PC-9 (cell line): ENCODE data around the gene ATP1A2.

ENCODE experiments used
- EZH2 ChIP-seq: fragments of 200-600 bp; sonication (generic); IDR thresholded peaks from 2 replicates; pipeline ENCODE4 v1.8.0; 2017; ENCODE audit warnings: antibody characterized with exemption, low read depth
- TF ChIP-seq, protein P1 (sequence below): fragments of 200-600 bp; sonication (generic); conservative IDR thresholded peaks from 2 replicates; pipeline ENCODE4 v1.6.1; 2017; ENCODE audit warnings: mixed run types, antibody characterized with exemption, mild to moderate bottlenecking, moderate library complexity

DNA sequence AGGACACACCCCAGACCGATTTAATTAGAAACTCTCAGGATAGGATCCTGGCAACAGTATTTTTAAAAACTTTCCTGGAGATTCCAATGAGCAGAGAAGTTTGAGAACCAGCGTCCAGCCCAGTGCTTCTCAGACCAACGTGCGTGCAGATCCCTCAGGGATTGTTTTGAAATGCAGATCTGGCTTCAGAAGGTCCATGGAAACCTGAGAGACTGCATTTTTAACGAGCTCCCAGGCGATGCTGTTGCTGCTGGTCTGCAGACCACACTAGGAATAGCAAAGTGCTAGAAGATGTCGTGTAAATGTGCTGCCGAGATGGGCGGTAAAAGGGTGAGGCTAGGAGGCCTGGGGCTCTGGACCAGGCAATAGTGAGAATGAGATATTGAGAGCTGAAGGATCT, 56.4 kb downstream of the ATP1A2 start:
- TF ChIP-seq, protein P1, sequence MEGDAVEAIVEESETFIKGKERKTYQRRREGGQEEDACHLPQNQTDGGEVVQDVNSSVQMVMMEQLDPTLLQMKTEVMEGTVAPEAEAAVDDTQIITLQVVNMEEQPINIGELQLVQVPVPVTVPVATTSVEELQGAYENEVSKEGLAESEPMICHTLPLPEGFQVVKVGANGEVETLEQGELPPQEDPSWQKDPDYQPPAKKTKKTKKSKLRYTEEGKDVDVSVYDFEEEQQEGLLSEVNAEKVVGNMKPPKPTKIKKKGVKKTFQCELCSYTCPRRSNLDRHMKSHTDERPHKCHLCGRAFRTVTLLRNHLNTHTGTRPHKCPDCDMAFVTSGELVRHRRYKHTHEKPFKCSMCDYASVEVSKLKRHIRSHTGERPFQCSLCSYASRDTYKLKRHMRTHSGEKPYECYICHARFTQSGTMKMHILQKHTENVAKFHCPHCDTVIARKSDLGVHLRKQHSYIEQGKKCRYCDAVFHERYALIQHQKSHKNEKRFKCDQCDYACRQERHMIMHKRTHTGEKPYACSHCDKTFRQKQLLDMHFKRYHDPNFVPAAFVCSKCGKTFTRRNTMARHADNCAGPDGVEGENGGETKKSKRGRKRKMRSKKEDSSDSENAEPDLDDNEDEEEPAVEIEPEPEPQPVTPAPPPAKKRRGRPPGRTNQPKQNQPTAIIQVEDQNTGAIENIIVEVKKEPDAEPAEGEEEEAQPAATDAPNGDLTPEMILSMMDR, result no peak
- no peak for TF ChIP-seq EZH2
